Left ventricle myocardium inferior (tissue), 1 donor: Measurements from ENCODE around the gene NTSR1. TPM values are rescaled to one million over a fixed set of nuclear protein-coding genes. Genes with fewer than 3 reads are reported as not detected.

Source experiments
- DNase-seq: peaks from one replicate; pipeline ENCODE4 v3.0.0-alpha.2; 2020
- H3K27ac ChIP-seq: fragments of 200-600 bp; replicated peaks from 2 replicates; pipeline ENCODE4 v1.8.0; 2021
- H3K27me3 ChIP-seq: fragments of 200-600 bp; 2 replicates; pipeline ENCODE4 v1.8.0; 2021; ENCODE audit warnings: low read depth
- H3K36me3 ChIP-seq: fragments of 200-600 bp; 2 replicates; pipeline ENCODE4 v1.8.0; 2021
- H3K4me1 ChIP-seq: fragments of 200-600 bp; 2 replicates; pipeline ENCODE4 v1.8.0; 2021
- H3K4me3 ChIP-seq: fragments of 200-600 bp; 2 replicates; pipeline ENCODE4 v1.8.0; 2021; ENCODE audit warnings: mild to moderate bottlenecking, moderate library complexity
- H3K9me3 ChIP-seq: fragments of 200-600 bp; replicated peaks from 2 replicates; pipeline ENCODE4 v1.8.0; 2021
- intact Hi-C: fragments of 100-400 bp; cut with micrococcal nuclease; formaldehyde crosslinking; loops from one replicate; pipeline ENCODE4 v1.11.0; 2022
- total RNA-seq: library from RNA; stranded (reverse); fragmentation: NEBNext Ultra II Directional; extraction: Animal tissue kit (Norgen Biotek cat#: 25700); gene quantifications from one replicate; pipeline ENCODE4 v1.2.1, GENCODE V29; 2021
- TF ChIP-seq, protein P1 (sequence below): fragments of 200-600 bp; IDR thresholded peaks from 2 replicates; pipeline ENCODE4 v1.8.0; 2021; ENCODE audit warnings: antibody characterized with exemption, mild to moderate bottlenecking, borderline replicate concordance
- donor health status: DM: no; HTN: yes; CAD: no; lungs with severe emphysema.

Gene NTSR1
- total RNA-seq, 1 donor from 2014 or later: not detected

DNA sequence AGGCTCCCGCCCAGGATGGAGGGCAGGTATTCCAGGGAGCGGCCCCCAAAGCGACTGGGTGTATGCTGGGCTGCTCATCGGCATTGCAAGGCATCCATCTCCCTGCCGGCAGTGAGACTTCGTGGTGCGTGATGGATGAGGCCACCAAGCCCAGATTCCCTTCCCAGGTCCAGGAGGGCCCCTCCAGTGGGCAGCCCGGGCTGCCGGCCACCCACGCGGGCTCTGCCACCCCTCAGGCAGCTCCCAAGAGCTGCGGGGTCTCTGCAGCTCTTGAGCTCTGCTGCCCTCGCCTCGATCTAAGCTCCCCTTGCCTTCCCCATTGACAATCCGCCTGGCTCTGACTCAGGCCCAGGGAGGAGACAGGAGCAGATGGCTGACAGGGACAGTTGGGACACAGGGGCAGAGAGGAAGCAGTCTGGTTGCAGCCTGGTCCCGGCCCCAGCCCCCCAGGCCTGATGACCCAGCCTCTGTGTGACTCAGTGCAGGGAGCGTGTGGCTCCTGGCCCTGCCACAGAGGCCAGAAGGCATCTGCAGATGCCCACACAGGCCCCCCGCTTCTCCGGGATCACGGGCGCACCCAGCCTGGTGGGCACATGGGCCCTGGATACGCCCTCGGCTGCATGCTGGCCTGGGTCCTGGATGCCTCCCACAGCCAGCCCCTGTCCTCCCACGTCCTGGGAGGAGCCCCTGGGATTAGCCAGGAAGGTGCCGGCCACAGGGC is 33.3 kb upstream of the NTSR1 start:
- intact Hi-C loops: no loop called here
- peaks cover 41% of the 10 kb centered on the region for H3K27me3 ChIP-seq
- no peak overlapping the region for H3K4me3 ChIP-seq
- peaks cover 9% of the 10 kb centered on the region for H3K9me3 ChIP-seq
- H3K4me1 ChIP-seq: no peaks in the 10 kb centered on the region
- DNase-seq: no peak
- H3K27ac ChIP-seq: no peak overlapping the region
- peaks cover 7% of the 10 kb centered on the region for H3K36me3 ChIP-seq
- TF ChIP-seq, protein P1, sequence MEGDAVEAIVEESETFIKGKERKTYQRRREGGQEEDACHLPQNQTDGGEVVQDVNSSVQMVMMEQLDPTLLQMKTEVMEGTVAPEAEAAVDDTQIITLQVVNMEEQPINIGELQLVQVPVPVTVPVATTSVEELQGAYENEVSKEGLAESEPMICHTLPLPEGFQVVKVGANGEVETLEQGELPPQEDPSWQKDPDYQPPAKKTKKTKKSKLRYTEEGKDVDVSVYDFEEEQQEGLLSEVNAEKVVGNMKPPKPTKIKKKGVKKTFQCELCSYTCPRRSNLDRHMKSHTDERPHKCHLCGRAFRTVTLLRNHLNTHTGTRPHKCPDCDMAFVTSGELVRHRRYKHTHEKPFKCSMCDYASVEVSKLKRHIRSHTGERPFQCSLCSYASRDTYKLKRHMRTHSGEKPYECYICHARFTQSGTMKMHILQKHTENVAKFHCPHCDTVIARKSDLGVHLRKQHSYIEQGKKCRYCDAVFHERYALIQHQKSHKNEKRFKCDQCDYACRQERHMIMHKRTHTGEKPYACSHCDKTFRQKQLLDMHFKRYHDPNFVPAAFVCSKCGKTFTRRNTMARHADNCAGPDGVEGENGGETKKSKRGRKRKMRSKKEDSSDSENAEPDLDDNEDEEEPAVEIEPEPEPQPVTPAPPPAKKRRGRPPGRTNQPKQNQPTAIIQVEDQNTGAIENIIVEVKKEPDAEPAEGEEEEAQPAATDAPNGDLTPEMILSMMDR: no peak

DNA sequence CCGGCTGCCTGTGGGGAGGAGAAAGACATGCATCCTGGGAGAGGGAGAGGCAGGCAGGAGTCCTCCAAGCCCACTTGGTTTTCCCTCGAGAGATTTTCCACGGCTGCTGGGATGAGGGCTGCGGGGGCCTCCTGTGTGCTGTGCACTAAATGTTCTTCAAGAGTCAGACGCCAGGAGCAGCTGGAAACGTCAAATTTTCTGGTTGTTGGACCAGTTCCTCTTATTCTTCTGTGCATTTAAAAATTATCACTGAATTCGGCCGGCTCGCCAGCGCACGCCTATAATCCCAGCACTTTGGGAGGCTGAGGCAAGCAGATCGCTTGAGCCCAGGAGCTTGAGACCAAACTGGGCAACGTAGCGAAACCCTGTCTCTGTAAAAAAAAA is 32.8 kb upstream of the NTSR1 start:
- TF ChIP-seq, protein P1: no peak
- H3K9me3 ChIP-seq: peaks cover 11% of the 10 kb centered on the region
- intact Hi-C loops: no loop called here
- H3K4me1 ChIP-seq: no peaks in the 10 kb centered on the region
- DNase-seq: no peak
- peaks cover 46% of the 10 kb centered on the region for H3K27me3 ChIP-seq
- H3K4me3 ChIP-seq: no peak overlapping the region
- peaks cover 2% of the 10 kb centered on the region for H3K36me3 ChIP-seq
- H3K27ac ChIP-seq: no peak overlapping the region

DNA sequence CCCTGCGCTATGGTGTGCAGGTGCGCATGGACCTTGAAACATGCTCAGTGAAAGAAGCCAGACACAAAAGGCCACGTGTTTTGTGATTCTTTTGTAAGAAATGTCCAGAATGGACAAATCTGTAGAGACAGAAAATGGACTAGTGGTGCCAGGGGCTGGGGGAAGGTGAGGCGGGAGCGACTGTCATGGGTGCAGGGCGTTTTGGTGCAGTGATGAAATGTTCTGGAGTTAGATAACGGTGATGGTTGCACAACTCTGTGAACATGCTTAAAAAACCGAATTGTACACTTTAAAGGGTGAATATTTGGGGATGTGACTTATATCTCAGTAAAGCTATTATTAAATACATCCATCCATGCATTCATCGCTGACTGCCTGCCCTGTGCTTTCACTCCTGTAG is 31.7 kb upstream of the NTSR1 start:
- DNase-seq: no peak
- intact Hi-C loops: no loop called here
- Histone ChIP-seq H3K4me3 (no peak overlapping the region), H3K9me3 (peaks cover 11% of the 10 kb centered on the region), H3K36me3 (no peaks in the 10 kb centered on the region), H3K4me1 (no peaks in the 10 kb centered on the region), H3K27me3 (peaks cover 57% of the 10 kb centered on the region), H3K27ac (no peak overlapping the region)
- TF ChIP-seq, protein P1: no peak

DNA sequence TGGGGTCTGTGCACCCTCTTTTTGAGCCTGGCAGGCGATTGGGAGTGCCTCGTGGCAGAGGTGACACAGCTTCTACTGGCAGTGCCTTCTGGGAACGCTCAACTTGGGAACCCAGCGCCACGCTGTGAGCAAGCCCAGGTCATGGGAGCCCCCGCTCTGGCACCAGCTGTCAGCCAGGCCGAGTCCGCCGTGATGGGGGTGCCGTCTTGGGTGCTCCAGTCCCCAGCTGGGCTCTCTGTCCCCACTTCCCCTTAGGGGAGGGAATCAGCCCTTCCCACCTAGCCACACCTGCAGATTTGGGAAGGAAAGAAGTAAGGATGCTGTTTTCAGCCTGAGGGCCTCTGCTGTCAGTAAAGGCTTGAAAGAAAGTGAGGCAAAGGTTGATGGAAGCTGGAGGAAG is 31.0 kb upstream of the NTSR1 start:
- H3K9me3 ChIP-seq: peaks cover 11% of the 10 kb centered on the region
- TF ChIP-seq, protein P1: no peak
- H3K27me3 ChIP-seq: peaks cover 64% of the 10 kb centered on the region
- H3K36me3 ChIP-seq: no peaks in the 10 kb centered on the region
- H3K4me3 ChIP-seq: no peak overlapping the region
- DNase-seq: no peak
- H3K27ac ChIP-seq: no peak overlapping the region
- intact Hi-C loops: no loop called here
- H3K4me1 ChIP-seq: no peaks in the 10 kb centered on the region

DNA sequence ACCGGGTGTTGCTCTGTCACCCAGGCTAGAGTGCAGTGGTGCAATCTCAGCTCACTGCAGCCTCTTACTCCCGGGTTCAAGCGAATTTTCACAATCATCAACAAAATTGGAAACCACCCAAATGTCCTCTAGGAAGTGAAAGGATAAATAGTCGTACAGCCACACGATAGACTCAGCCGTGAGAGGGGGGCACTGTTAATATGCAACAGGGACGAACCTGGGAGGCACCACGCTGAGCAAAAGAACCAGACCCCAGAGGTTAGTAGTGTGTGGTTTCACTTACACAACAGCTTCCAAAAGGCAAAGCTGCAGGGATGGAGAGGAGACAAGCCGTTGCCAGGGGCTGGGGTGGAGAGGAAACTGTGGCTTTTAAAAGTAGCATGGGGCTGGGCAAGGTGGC is 30.1 kb upstream of the NTSR1 start:
- H3K27ac ChIP-seq: no peak overlapping the region
- peaks cover 73% of the 10 kb centered on the region for H3K27me3 ChIP-seq
- TF ChIP-seq, protein P1: no peak
- DNase-seq: no peak
- intact Hi-C loops: no loop called here
- H3K9me3 ChIP-seq: peaks cover 11% of the 10 kb centered on the region
- H3K4me3 ChIP-seq: no peak overlapping the region
- no peaks in the 10 kb centered on the region for H3K4me1 ChIP-seq
- H3K36me3 ChIP-seq: no peaks in the 10 kb centered on the region
